Spinal cord (tissue), 10 donors: Measurements from ENCODE around the gene FABP6. TPM values are rescaled to one million over a fixed set of nuclear protein-coding genes. Genes with fewer than 3 reads are reported as not detected.

Experiments
- DNase-seq, 6 donors: peaks; one replicate each; pipeline versions ENCODE4 v3.0.0 to v3.0.0-alpha.2; 2013 to 2015; ENCODE audit warnings: low spot score in 6 of 6, low read depth in 4 of 6
- H3K27ac ChIP-seq: one replicate; pipeline ENCODE4 v1.5.1; 2013; ENCODE audit warnings: low read depth, low read length, control low read depth
- H3K27me3 ChIP-seq: one replicate; pipeline ENCODE4 v1.6.1; 2013; ENCODE audit warnings: low read length; ENCODE audit not compliant: control insufficient read depth, insufficient read depth
- H3K36me3 ChIP-seq: one replicate; pipeline ENCODE4 v1.6.1; 2013; ENCODE audit warnings: low read length; ENCODE audit not compliant: control insufficient read depth, insufficient read depth
- H3K4me1 ChIP-seq: one replicate; pipeline ENCODE4 v1.6.1; 2013; ENCODE audit warnings: low read length; ENCODE audit not compliant: control insufficient read depth, insufficient read depth
- H3K4me3 ChIP-seq: one replicate; pipeline ENCODE4 v1.5.1; 2013; ENCODE audit warnings: low read depth, low read length, control low read depth
- H3K9me3 ChIP-seq: one replicate; pipeline ENCODE4 v1.6.1; 2013; ENCODE audit warnings: low read length; ENCODE audit not compliant: control insufficient read depth, insufficient read depth
- WGBS: methylation state at CpG from one replicate; pipeline ENCODE4 v1.1.5; 2013; ENCODE audit warnings: missing lambda C conversion rate; ENCODE audit not compliant: insufficient coverage; 5-methylcytosine and 5-hydroxymethylcytosine counted together
- polyA plus RNA-seq, 2 donors: library from polyadenylated mRNA; unstranded; fragments of 120-200 nt; gene quantifications; one replicate each; pipeline ENCODE4 v1.2.1, GENCODE V29; 2013; ENCODE audit not compliant: insufficient read length in 2 of 2
- total RNA-seq, 2 donors: library from RNA; depleted of rRNA in 1 of 2; stranded (reverse); fragments of 120-200 nt in 1 of 2; fragments of >200 nt in 1 of 2; gene quantifications; one replicate each; pipeline versions ENCODE4 v1.2.3 to v1.2.4, GENCODE V29; 2013 to 2014
- donor health status: healthy.

FABP6 gene
- total and polyA plus RNA-seq, 4 donors, result 2.8 to 6.4 (median 3.9) TPM

- H3K27me3 ChIP-seq, result no peaks in the 10 kb centered on the region
- no peaks in the 10 kb centered on the region for H3K9me3 ChIP-seq
- H3K4me3 ChIP-seq, result no peak overlapping the region
- no peak for DNase-seq
- H3K27ac ChIP-seq, result no peak overlapping the region
- H3K36me3 ChIP-seq, result peaks cover 2% of the 10 kb centered on the region
- peaks cover 25% of the 10 kb centered on the region for H3K4me1 ChIP-seq
- WGBS, result 62% methylated on average over 4 of the region's 4 CpGs
Observed at GRCh38 chr5:160270704-160271103, 41.4 kb downstream of the FABP6 start.

GRCh38 chr5:160271396-160271795 lies 42.1 kb downstream of the FABP6 start:
- 41% methylated on average over 4 of the region's 8 CpGs for WGBS
- H3K4me1 ChIP-seq, result peaks cover 19% of the 10 kb centered on the region
- peaks cover 2% of the 10 kb centered on the region for H3K36me3 ChIP-seq
- H3K4me3 ChIP-seq, result no peak overlapping the region
- no peaks in the 10 kb centered on the region for H3K27me3 ChIP-seq
- no peaks in the 10 kb centered on the region for H3K9me3 ChIP-seq
- no peak overlapping the region for H3K27ac ChIP-seq
- peak in 1 of 6 donors; percentile 79 for DNase-seq

- peak in 1 of 6 donors; percentile 81 for DNase-seq
- WGBS, result 33% methylated on average over 2 of the region's 6 CpGs
- H3K9me3 ChIP-seq, result no peaks in the 10 kb centered on the region
- H3K4me1 ChIP-seq, result peaks cover 19% of the 10 kb centered on the region
- H3K27me3 ChIP-seq, result no peaks in the 10 kb centered on the region
- H3K36me3 ChIP-seq, result peaks cover 2% of the 10 kb centered on the region
- H3K4me3 ChIP-seq, result no peak overlapping the region
- no peak overlapping the region for H3K27ac ChIP-seq
Observed at GRCh38 chr5:160271836-160272235, 42.5 kb downstream of the FABP6 start.

- no peak overlapping the region for H3K4me3 ChIP-seq
- H3K4me1 ChIP-seq, result peaks cover 19% of the 10 kb centered on the region
- H3K36me3 ChIP-seq, result peaks cover 2% of the 10 kb centered on the region
- no peaks in the 10 kb centered on the region for H3K27me3 ChIP-seq
- H3K27ac ChIP-seq, result no peak overlapping the region
- WGBS, result 82% methylated on average over 1 of the region's 3 CpGs
- H3K9me3 ChIP-seq, result no peaks in the 10 kb centered on the region
- DNase-seq, result no peak
Observed at GRCh38 chr5:160272264-160272663, 43.0 kb downstream of the FABP6 start.

GRCh38 chr5:160272889-160273288 lies 43.6 kb downstream of the FABP6 start:
- no CpG with 5 or more reads among the region's 2 CpGs for WGBS
- DNase-seq, result no peak
- H3K9me3 ChIP-seq, result no peaks in the 10 kb centered on the region
- H3K27me3 ChIP-seq, result no peaks in the 10 kb centered on the region
- H3K4me1 ChIP-seq, result peaks cover 19% of the 10 kb centered on the region
- H3K27ac ChIP-seq, result no peak overlapping the region
- H3K36me3 ChIP-seq, result peaks cover 2% of the 10 kb centered on the region
- no peak overlapping the region for H3K4me3 ChIP-seq

GRCh38 chr5:160274483-160274931 lies 45.2 kb downstream of the FABP6 start:
- Histone ChIP-seq H3K4me1 (peaks cover 21% of the 10 kb centered on the region), H3K4me3 (no peak overlapping the region), H3K27me3 (no peaks in the 10 kb centered on the region), H3K27ac (no peak overlapping the region), H3K36me3 (peaks cover 2% of the 10 kb centered on the region), H3K9me3 (no peaks in the 10 kb centered on the region)
- 73% methylated on average over 2 of the region's 5 CpGs for WGBS
- no peak for DNase-seq

GRCh38 chr5:160278343-160278742 lies 49.0 kb downstream of the FABP6 start:
- DNase-seq, result peak in 1 of 6 donors; percentile 56
- no peak overlapping the region for H3K4me3 ChIP-seq
- H3K27me3 ChIP-seq, result no peaks in the 10 kb centered on the region
- H3K4me1 ChIP-seq, result peaks cover 10% of the 10 kb centered on the region
- peaks cover 11% of the 10 kb centered on the region for H3K36me3 ChIP-seq
- WGBS, result 18% methylated on average over 6 of the region's 7 CpGs
- H3K9me3 ChIP-seq, result no peaks in the 10 kb centered on the region
- H3K27ac ChIP-seq, result no peak overlapping the region

GRCh38 chr5:160280384-160281095 lies 51.2 kb downstream of the FABP6 start:
- H3K4me1 ChIP-seq, result peaks cover 10% of the 10 kb centered on the region
- 95% methylated on average over 17 of the region's 26 CpGs for WGBS
- no peak overlapping the region for H3K4me3 ChIP-seq
- H3K9me3 ChIP-seq, result no peaks in the 10 kb centered on the region
- H3K36me3 ChIP-seq, result peaks cover 11% of the 10 kb centered on the region
- H3K27me3 ChIP-seq, result no peaks in the 10 kb centered on the region
- no peak overlapping the region for H3K27ac ChIP-seq
- DNase-seq, result no peak

GRCh38 chr5:160281275-160281674 lies 52.0 kb downstream of the FABP6 start:
- H3K36me3 ChIP-seq, result peaks cover 11% of the 10 kb centered on the region
- H3K9me3 ChIP-seq, result no peaks in the 10 kb centered on the region
- WGBS, result no CpG with 5 or more reads among the region's 2 CpGs

GRCh38 chr5:160284291-160284873 lies 55.1 kb downstream of the FABP6 start:
- H3K4me3 ChIP-seq, result no peak overlapping the region
- H3K27ac ChIP-seq, result no peak overlapping the region
- WGBS, result no CpG with 5 or more reads among the region's 4 CpGs
- DNase-seq, result no peak
- peaks cover 10% of the 10 kb centered on the region for H3K36me3 ChIP-seq
- peaks cover 11% of the 10 kb centered on the region for H3K4me1 ChIP-seq
- no peaks in the 10 kb centered on the region for H3K27me3 ChIP-seq
- no peaks in the 10 kb centered on the region for H3K9me3 ChIP-seq

More at GRCh38 chr5:160281275-160281674, 52.0 kb downstream of the FABP6 start:
- DNase-seq, result no peak
- no peaks in the 10 kb centered on the region for H3K27me3 ChIP-seq
- peaks cover 10% of the 10 kb centered on the region for H3K4me1 ChIP-seq
- H3K4me3 ChIP-seq, result no peak overlapping the region
- no peak overlapping the region for H3K27ac ChIP-seq
